K562 (cell line): Measurements from ENCODE around the gene CEACAM21. TPM values are rescaled to one million over a fixed set of nuclear protein-coding genes. Genes with fewer than 3 reads are reported as not detected.

Experiments
- ATAC-seq: fragments of 200-7000 bp; cut with Tn5 transposase; 3 replicates; pipeline ENCODE4 v1.9.1; 2020; ENCODE audit warnings: moderate library complexity
- BruUV-seq: library from RNA; stranded (reverse); fragments of 400-500 nt; replicated peaks from 2 replicates; lab custom pipeline; 2021; lab: Mats Ljungman, UMichigan
- CTCF ChIA-PET: fragments of 300-600 bp; formaldehyde crosslinking; extraction: SDS; loops from one replicate; lab custom pipeline; 2021; ENCODE audit warnings: low intra/inter-chr PET ratio; lab: Yijun Ruan, JAX
- POLR2A ChIA-PET: fragments of 300-600, 350-650 bp; sonication (Branson Sonifier 250); formaldehyde crosslinking; extraction: SDS; loops from one replicate; lab custom pipeline; 2021; ENCODE audit warnings: antibody characterized with exemption, inconsistent platforms; lab: Yijun Ruan, JAX
- DNase-seq, 4 experiments: peaks; one replicate each; pipeline versions ENCODE4 v3.0.0 to v3.0.0-alpha.2; 2011 to 2018; ENCODE audit warnings: low spot score in 3 of 4, mixed read lengths in 3 of 4; ENCODE audit errors: extremely low read depth in 1 of 4
- FAIRE-seq: peaks from 2 replicates; lab custom pipeline; 2011; peaks lifted over from hg19 to GRCh38; lab: Jason Lieb, UNC
- H2AFZ ChIP-seq: 2 replicates; pipeline ENCODE4 v1.6.0; 2011; ENCODE audit warnings: low read depth, low read length, control low read depth, inconsistent platforms
- H3K27ac ChIP-seq: fragments of 200-600 bp; 3 replicates; pipeline ENCODE4 v1.8.0; 2011; ENCODE audit warnings: low read depth, mild to moderate bottlenecking, control low read depth, inconsistent platforms, low read length, moderate library complexity, mixed read lengths; ENCODE audit errors: extremely low read depth
- H3K27me3 ChIP-seq, 2 experiments: fragments of 300-600 bp in 1 of 2; 2 replicates in 1 of 2; 3 replicates in 1 of 2; pipeline versions ENCODE4 v1.6.0 to v1.8.0; 2011; ENCODE audit warnings: inconsistent platforms in 2 of 2, low read length in 2 of 2, mild to moderate bottlenecking in 1 of 2, mixed read lengths in 1 of 2, moderate library complexity in 1 of 2; ENCODE audit not compliant: control insufficient read depth in 2 of 2, insufficient read depth in 2 of 2
- H3K36me3 ChIP-seq: fragments of 300-600 bp; 3 replicates; pipeline ENCODE4 v1.8.0; 2011; ENCODE audit warnings: mild to moderate bottlenecking, low read length, inconsistent platforms; ENCODE audit not compliant: control insufficient read depth, insufficient read depth
- H3K4me1 ChIP-seq, 2 experiments: fragments of 200-600 bp in 1 of 2; replicated peaks in 1 of 2; 2 replicates in 1 of 2; 3 replicates in 1 of 2; pipeline versions ENCODE4 v1.5.1 to v1.8.0; 2011; ENCODE audit warnings: inconsistent platforms in 2 of 2, low read length in 2 of 2, mild to moderate bottlenecking in 1 of 2, mixed read lengths in 1 of 2, moderate library complexity in 1 of 2; ENCODE audit not compliant: control insufficient read depth in 2 of 2, insufficient read depth in 2 of 2
- H3K4me2 ChIP-seq: 2 replicates; pipeline ENCODE4 v1.6.1; 2011; ENCODE audit warnings: low read length, control low read depth, inconsistent platforms, mixed read lengths; ENCODE audit not compliant: insufficient read depth
- H3K4me3 ChIP-seq: fragments of 200-600 bp; sonication (generic), shearing (Covaris generic); 2 replicates; pipeline ENCODE4 v1.5.1; 2016; ENCODE audit warnings: control low read depth, inconsistent platforms
- H3K79me2 ChIP-seq: fragments of 200-600 bp; 3 replicates; pipeline ENCODE4 v1.8.0; 2011; ENCODE audit warnings: low read length, inconsistent platforms; ENCODE audit not compliant: control insufficient read depth, insufficient read depth
- H3K9ac ChIP-seq, 2 experiments: 2 replicates each; pipeline versions ENCODE4 v1.6.0 to v1.6.1; 2011; ENCODE audit warnings: low read depth in 2 of 2, low read length in 2 of 2, control low read depth in 1 of 2, inconsistent platforms in 1 of 2, mild to moderate bottlenecking in 1 of 2, mixed read lengths in 1 of 2; ENCODE audit not compliant: insufficient read depth in 1 of 2
- H3K9me1 ChIP-seq: one replicate; pipeline ENCODE4 v1.6.0; 2011; ENCODE audit warnings: inconsistent platforms, mild to moderate bottlenecking, low read length, moderate library complexity; ENCODE audit not compliant: control insufficient read depth, insufficient read depth
- H3K9me3 ChIP-seq: replicated peaks from 2 replicates; pipeline ENCODE4 v1.5.1; 2011; ENCODE audit warnings: low read depth, low read length, inconsistent platforms; ENCODE audit not compliant: control insufficient read depth, insufficient read depth
- H4K20me1 ChIP-seq: replicated peaks from 2 replicates; pipeline ENCODE4 v1.6.1; 2011; ENCODE audit warnings: low read length, inconsistent platforms, mixed read lengths; ENCODE audit not compliant: control insufficient read depth, insufficient read depth
- HNRNPUL1 ChIP-seq: fragments of 200-400 bp; formaldehyde crosslinking; IDR thresholded peaks from 2 replicates; pipeline ENCODE4 v1.6.1; 2017; ENCODE audit warnings: low read length
- NRF1 ChIP-seq, 2 experiments: fragments of 450-650 bp; IDR thresholded peaks in 1 of 2; conservative IDR thresholded peaks in 1 of 2; 2 replicates each; pipeline ENCODE4 v1.6.1; 2014; ENCODE audit warnings: mild to moderate bottlenecking in 2 of 2
- XRCC3 ChIP-seq: fragments of 450-650 bp; IDR thresholded peaks from 2 replicates; pipeline ENCODE4 v1.6.1; 2017; ENCODE audit warnings: mild to moderate bottlenecking, moderate library complexity
- ZNF316 ChIP-seq: fragments of 450-650 bp; IDR thresholded peaks from 2 replicates; pipeline ENCODE4 v1.6.1; 2016
- WGBS: fragments of 100-300 bp; shearing (Covaris generic); methylation state at CpG from one replicate; pipeline ENCODE4 v1.1.6; 2016; ENCODE audit warnings: low coverage, mixed read lengths; ENCODE audit not compliant: insufficient coverage; ENCODE audit errors: missing lambda C conversion rate; 5-methylcytosine and 5-hydroxymethylcytosine counted together
- in situ Hi-C: fragments of 300-500 bp; cut with MboI; formaldehyde crosslinking; loops from 4 replicates; pipeline ENCODE4 v1.15.0; 2018; ENCODE audit warnings: inconsistent platforms, mixed read lengths
- intact Hi-C: fragments of 100-400 bp; cut with micrococcal nuclease; formaldehyde crosslinking; loops from 2 replicates; pipeline ENCODE4 v1.14.2; 2022
- polyA plus RNA-seq, 8 experiments: library from polyadenylated mRNA; depleted of rRNA in 4 of 8; stranded (reverse) in 5 of 8; unstranded in 3 of 8; fragments of >200 nt; fragmentation: Nextera tagmentation in 2 of 8; fragmentation: Illumina TruSeq in 1 of 8; extraction: Ambion mirVana in 2 of 8; extraction: Trizol in 1 of 8; gene quantifications; 2 replicates each; pipeline versions ENCODE4 v1.2.1 to v1.2.3, GENCODE V29; 2011 to 2014; ENCODE audit warnings: inconsistent platforms in 1 of 8, missing spikeins in 1 of 8
- total RNA-seq, 7 experiments: library from RNA; depleted of rRNA in 6 of 7; stranded (reverse); fragments of >200 nt in 6 of 7; fragmentation: Illumina TruSeq in 2 of 7; extraction: Trizol in 2 of 7; gene quantifications; 2 replicates each; pipeline versions ENCODE4 v1.2.1 to v1.2.3, GENCODE V29; 2011 to 2021; ENCODE audit warnings: low replicate concordance in 1 of 7
- TF ChIP-seq, protein P1 (sequence below): fragments of 450-650 bp; IDR thresholded peaks from 2 replicates; pipeline ENCODE4 v1.7.0; 2016; ENCODE audit warnings: borderline replicate concordance
- TF ChIP-seq, protein P2 (sequence below): sonication (generic); formaldehyde crosslinking; IDR thresholded peaks from 2 replicates; pipeline ENCODE4 v1.8.0; 2022; ENCODE audit warnings: missing genetic modification reagents, mild to moderate bottlenecking, borderline replicate concordance

CEACAM21 gene
- total and polyA plus RNA-seq, 9 of the 15 experiments (the other 6 are each of a cell fraction or from before 2014, with no cell fraction given): 0.06 to 0.40 (median 0.18) TPM; not detected in 1

DNA sequence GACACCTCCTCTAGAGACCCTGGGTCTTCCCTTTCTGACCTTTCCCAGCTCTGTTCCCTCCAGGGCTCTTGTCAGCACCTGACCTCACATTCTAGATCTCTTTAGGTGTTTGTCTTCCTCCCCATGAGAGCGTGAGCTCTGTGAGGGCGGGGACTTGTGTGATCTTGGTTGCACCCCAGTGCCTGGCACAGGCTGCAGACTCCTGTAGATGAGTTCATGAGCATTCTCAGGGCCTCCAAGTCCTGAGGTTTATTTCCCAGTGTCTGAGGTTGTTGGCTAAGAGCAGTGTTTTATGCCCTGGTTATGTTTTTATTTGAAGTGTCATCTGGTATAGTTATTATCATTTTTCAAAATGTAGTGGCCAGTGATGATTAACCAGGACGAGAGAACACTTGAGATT lies 50.3 kb downstream of the CEACAM21 start:
- Histone ChIP-seq H4K20me1 (no peaks in the 10 kb centered on the region), H3K79me2 (no peaks in the 10 kb centered on the region), H3K9me3 (no peaks in the 10 kb centered on the region), H3K27ac (no peak overlapping the region), H3K4me2 (no peak overlapping the region), H3K4me1 (no peaks in the 10 kb centered on the region), H3K27me3 (peaks cover 0 to 5% of the 10 kb centered on the region in 2 experiments; a peak in 1 of 5 replicates), H3K9me1 (no peaks in the 10 kb centered on the region), H3K36me3 (no peaks in the 10 kb centered on the region), H2AFZ (no peak overlapping the region), H3K4me3 (no peak overlapping the region), H3K9ac (no peak overlapping the region)
- no peak for ATAC-seq
- WGBS: 0% methylated on average over 3 of the region's 3 CpGs
- DNase-seq: no peak
- intact Hi-C loops: no loop called here
- in situ Hi-C loops: no loop called here
- FAIRE-seq: no peak
- CTCF ChIA-PET: no interaction called here
- POLR2A ChIA-PET: no interaction called here
- BruUV-seq: no TSS peak
- TF ChIP-seq HNRNPUL1: no peak
- TF ChIP-seq, protein P1, sequence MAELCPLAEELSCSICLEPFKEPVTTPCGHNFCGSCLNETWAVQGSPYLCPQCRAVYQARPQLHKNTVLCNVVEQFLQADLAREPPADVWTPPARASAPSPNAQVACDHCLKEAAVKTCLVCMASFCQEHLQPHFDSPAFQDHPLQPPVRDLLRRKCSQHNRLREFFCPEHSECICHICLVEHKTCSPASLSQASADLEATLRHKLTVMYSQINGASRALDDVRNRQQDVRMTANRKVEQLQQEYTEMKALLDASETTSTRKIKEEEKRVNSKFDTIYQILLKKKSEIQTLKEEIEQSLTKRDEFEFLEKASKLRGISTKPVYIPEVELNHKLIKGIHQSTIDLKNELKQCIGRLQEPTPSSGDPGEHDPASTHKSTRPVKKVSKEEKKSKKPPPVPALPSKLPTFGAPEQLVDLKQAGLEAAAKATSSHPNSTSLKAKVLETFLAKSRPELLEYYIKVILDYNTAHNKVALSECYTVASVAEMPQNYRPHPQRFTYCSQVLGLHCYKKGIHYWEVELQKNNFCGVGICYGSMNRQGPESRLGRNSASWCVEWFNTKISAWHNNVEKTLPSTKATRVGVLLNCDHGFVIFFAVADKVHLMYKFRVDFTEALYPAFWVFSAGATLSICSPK: no peak
- TF ChIP-seq, protein P2, sequence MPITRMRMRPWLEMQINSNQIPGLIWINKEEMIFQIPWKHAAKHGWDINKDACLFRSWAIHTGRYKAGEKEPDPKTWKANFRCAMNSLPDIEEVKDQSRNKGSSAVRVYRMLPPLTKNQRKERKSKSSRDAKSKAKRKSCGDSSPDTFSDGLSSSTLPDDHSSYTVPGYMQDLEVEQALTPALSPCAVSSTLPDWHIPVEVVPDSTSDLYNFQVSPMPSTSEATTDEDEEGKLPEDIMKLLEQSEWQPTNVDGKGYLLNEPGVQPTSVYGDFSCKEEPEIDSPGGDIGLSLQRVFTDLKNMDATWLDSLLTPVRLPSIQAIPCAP (CRISPR knock-in tag): no peak
- TF ChIP-seq XRCC3: no peak
- TF ChIP-seq NRF1 (conservative IDR thresholded peaks at IDR 0.05 in 1 of 2, IDR thresholded peaks at IDR 0.05 in 1 of 2): no peak
- TF ChIP-seq ZNF316: no peak
